Measurements from ENCODE around the gene LRRC8D. TPM values are rescaled to one million over a fixed set of nuclear protein-coding genes. Genes with fewer than 3 reads are reported as not detected.

The LRRC8D gene
- polyA plus RNA-seq, 6 donors from 2014 or later: 27.1 to 51.3 (median 39.0) TPM

DNA sequence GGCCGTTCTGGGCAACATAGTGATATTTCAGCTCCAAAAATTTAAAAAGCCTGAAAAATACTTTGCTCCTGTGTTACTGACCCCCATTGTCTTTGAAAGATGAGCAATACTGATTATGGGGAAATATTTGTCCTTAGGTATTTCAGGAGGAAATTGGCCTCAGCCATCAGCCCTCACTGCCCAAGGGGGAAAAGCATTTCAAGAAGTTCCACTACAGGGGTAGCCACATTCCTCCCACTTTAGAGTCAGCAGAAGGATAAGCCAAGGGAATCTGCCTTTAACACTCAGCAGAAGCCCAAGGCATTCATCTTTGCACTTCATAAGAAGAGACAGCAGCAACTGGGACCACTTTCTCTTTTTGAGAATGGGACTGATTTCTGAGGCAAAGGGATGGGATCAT lies 133.6 kb downstream of the LRRC8D start:
- peaks cover 10 to 12% (median 11%) of the 10 kb centered on the region in 3 donors for H3K4me1 Mint-ChIP-seq
- H3K9me3 Mint-ChIP-seq: no peaks in the 10 kb centered on the region
- ATAC-seq (ENCODE audit: low read depth in 2 of 2) (no peak), DNase-seq (no peak)
- peak overlapping the region in 1 of 8 donors; percentile 27 for H3K4me3 Mint-ChIP-seq
- H3K27me3 Mint-ChIP-seq: peaks cover 0 to under 1% (median 0%) of the 10 kb centered on the region in 3 donors
- no peaks in the 10 kb centered on the region for H3K36me3 Mint-ChIP-seq
- H3K27ac Mint-ChIP-seq: peak overlapping the region in 1 of 6 donors; percentile 63

DNA sequence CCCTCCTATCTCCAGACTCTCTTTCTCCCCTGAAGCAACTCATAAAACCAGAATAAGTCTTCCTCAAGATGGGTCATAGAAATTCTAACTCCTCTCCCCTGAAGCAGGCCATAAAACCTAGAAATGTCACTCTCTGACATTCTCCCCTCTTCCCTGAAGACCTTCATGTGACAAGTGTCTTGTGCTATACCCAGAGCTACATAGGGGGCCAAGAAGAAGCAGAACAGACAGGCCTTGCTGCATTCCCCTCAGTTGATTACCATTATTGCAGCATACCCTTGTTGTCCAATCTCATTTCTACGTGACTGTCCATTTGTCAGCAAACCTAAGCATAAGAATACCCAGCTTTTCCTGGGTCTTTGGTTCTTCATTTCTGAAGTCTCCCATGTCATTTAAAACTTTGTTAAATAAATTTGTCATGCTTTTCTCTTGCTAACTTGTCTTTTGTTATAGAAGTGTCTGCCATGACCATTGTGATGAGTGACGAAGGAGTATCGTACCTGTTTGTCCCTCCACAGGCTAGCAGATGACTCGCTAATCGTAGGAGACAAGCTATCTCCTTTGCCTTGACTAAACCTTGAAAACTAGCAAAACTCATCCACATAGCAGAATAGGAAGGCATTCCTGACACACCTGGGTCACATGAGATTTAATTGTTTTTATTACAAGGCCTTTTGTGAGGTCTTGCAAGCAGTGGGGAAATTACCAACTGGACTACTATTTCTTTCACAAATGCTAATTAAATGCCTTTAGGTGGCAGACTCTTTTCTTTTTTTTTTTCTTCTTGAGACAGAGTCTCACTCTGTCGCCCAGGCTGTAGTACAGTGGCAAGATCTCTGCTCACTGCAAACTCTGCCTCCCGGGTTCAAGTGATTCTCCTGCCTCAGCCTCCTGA lies 134.7 kb downstream of the LRRC8D start:
- Mint-ChIP-seq H3K36me3 (no peaks in the 10 kb centered on the region), H3K4me1 (peaks cover 10 to 12% (median 11%) of the 10 kb centered on the region in 3 donors)

GRCh38 chr1:89957107-89957506 lies 136.3 kb downstream of the LRRC8D start:
- ATAC-seq (ENCODE audit: low read depth in 2 of 2) (no peak), DNase-seq (no peak)
- Mint-ChIP-seq H3K36me3 (no peaks in the 10 kb centered on the region), H3K4me1 (peaks cover 13 to 15% (median 14%) of the 10 kb centered on the region in 3 donors), H3K4me3 (peak overlapping the region in 1 of 8 donors; percentile 2), H3K9me3 (no peaks in the 10 kb centered on the region), H3K27ac (peak overlapping the region in 3 of 6 donors; percentile 3 to 50 (median 13)), H3K27me3 (peaks cover 0 to 8% (median 0%) of the 10 kb centered on the region in 3 donors)

More for the DNA sequence above, 134.7 kb downstream of the LRRC8D start:
- no peak overlapping the region for H3K4me3 Mint-ChIP-seq
- DNase-seq (no peak), ATAC-seq (ENCODE audit: low read depth in 2 of 2) (no peak)
- no peak overlapping the region for H3K27ac Mint-ChIP-seq
- no peaks in the 10 kb centered on the region for H3K9me3 Mint-ChIP-seq
- peaks cover 0 to 8% (median 0%) of the 10 kb centered on the region in 3 donors for H3K27me3 Mint-ChIP-seq

- no peaks in the 10 kb centered on the region for H3K9me3 Mint-ChIP-seq
- H3K4me1 Mint-ChIP-seq: peaks cover 14 to 21% (median 18%) of the 10 kb centered on the region in 3 donors
- no peaks in the 10 kb centered on the region for H3K36me3 Mint-ChIP-seq
- H3K27me3 Mint-ChIP-seq: peaks cover 0 to 8% (median 0%) of the 10 kb centered on the region in 3 donors
- H3K27ac Mint-ChIP-seq: no peak overlapping the region
- DNase-seq: no peak
- H3K4me3 Mint-ChIP-seq: no peak overlapping the region
- ATAC-seq (ENCODE audit: low read depth in 2 of 2): no peak
Observed at GRCh38 chr1:89958851-89959654, 138.2 kb downstream of the LRRC8D start.

DNA sequence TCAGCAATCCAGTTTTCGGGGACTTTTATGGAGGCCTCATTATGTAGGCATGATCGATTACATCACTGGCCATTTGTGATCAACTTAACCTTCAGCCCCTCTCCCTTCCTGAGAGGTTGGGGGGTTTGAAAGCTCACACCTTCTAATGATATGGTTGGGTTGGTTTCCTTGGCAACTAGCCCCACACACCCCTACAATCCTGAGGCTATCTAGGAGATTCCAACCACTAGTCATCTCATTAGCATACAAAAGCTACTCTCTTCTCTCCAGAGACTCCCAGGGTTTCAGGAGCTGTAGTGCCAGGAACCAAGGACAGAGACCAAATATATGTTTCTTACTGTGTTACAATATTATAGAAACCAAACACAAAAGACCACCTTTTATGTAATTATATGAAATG lies 138.9 kb downstream of the LRRC8D start:
- Mint-ChIP-seq H3K4me1 (peaks cover 14 to 21% (median 18%) of the 10 kb centered on the region in 3 donors), H3K4me3 (no peak overlapping the region), H3K27me3 (peaks cover 0 to 8% (median 0%) of the 10 kb centered on the region in 3 donors), H3K27ac (no peak overlapping the region), H3K36me3 (no peaks in the 10 kb centered on the region), H3K9me3 (no peaks in the 10 kb centered on the region)
- no peak for ATAC-seq (ENCODE audit: low read depth in 2 of 2)
- DNase-seq: no peak

DNA sequence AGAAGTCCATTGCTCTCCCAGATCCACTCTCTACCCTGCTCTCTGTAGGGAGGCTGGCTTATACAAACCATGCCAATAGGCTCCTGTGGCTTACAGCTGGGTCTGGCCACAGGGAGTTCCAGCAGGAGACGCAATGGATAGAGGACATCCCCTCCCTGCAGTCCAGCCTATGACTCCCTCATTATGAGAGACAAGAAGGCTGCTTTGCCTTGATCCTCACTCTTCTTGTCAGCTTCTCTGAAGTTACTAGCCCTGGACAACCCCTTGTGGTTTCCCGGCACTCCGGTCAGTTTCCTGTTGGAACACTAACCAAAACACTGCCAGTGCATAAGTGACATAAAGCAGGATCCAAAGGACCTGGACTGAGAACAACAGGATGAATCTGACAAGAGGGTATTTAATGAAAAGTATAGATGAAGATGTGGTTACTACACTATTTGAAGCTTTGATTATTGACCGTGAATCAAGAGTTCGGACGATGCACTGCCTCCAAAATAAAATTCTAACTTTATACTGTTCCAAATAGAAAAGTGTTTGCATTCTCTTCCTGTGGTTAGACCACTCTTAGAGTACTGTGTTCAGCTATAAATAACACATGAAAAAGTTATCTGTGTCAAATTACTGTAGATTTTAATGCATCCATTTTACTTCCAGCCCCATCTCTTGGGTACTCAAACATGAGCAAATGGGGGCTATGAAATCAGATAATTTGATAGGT lies 141.4 kb downstream of the LRRC8D start:
- Mint-ChIP-seq H3K9me3 (no peaks in the 10 kb centered on the region), H3K27me3 (peaks cover 0 to 8% (median 6%) of the 10 kb centered on the region in 3 donors), H3K27ac (peak overlapping the region in 1 of 6 donors; percentile 56), H3K4me1 (peaks cover 11 to 18% (median 13%) of the 10 kb centered on the region in 3 donors), H3K36me3 (no peaks in the 10 kb centered on the region), H3K4me3 (peak overlapping the region in 1 of 8 donors; percentile 1)
- no peak for ATAC-seq (ENCODE audit: low read depth in 2 of 2)
- no peak for DNase-seq

DNA sequence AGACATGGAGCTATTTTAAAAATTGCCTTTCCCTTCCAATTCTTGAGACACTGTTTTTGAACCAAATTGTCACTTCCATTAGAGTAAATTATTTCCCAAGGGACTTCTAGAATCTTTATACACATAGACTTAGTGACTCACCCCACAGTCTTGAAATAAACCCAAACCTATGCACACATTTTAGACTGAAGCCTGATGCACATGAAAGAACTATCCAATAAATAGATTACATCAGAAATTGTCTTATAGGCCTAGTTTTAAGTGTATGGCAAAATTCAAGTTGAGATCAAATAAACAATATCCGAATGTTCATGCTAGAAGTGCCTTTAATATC lies 141.9 kb downstream of the LRRC8D start:
- Mint-ChIP-seq H3K4me1 (peaks cover 8 to 17% (median 10%) of the 10 kb centered on the region in 3 donors), H3K9me3 (no peaks in the 10 kb centered on the region), H3K27ac (no peak overlapping the region), H3K27me3 (peaks cover 0 to 8% (median 6%) of the 10 kb centered on the region in 3 donors), H3K36me3 (no peaks in the 10 kb centered on the region), H3K4me3 (peak overlapping the region in 1 of 8 donors; percentile 1)
- ATAC-seq (ENCODE audit: low read depth in 2 of 2): no peak
- no peak for DNase-seq

DNA sequence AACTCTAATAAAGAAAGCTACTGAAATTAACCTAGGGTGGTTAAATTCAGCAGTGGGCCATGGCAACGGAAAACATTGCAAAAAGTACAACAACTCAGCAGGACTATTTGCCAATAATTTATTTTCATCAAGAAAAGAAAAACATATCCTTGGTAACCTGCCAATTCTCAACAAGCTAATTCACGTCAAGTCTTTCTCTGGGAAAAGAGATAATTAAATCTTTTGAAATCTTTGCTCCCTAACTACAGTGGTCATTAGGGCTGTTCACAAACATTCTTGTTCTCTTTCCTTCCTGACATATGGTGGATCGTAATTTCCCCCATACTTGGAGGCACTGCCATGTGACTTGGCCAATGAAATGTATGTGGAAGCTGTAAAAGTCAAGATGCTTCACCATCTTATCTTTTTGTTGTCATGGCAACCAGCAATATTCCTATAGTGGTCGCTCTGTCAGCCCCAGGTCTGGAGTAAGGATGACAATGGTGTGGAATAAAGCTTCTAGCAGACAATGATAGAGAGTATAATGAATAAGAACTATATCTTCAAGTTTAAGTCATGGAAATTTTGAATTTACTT lies 144.4 kb downstream of the LRRC8D start:
- no peaks in the 10 kb centered on the region for H3K36me3 Mint-ChIP-seq

DNA sequence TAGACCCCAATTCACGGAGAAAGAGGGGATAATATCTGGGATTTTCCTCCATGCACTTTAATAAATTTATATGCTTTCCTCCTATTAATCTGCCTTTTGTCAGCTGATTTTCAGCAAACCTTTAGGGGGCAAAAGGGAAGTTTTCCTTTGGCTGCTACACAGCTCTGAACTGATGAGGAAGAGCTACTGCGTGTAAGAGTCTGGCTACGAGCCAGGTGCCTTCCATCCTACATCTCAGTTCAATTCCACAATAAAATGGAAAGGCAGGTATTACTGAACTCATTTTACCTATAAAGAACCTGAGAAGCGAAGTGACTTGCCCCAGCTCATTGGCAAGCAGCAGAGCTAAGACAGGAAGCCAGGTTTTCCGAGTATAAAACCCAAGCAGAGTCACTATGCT lies 145.8 kb downstream of the LRRC8D start:
- ATAC-seq (ENCODE audit: low read depth in 2 of 2): no peak
- H3K36me3 Mint-ChIP-seq: no peaks in the 10 kb centered on the region

More for the DNA sequence above, 144.4 kb downstream of the LRRC8D start:
- peaks cover 0 to 6% (median 0%) of the 10 kb centered on the region in 3 donors for H3K27me3 Mint-ChIP-seq
- H3K27ac Mint-ChIP-seq: no peak overlapping the region
- no peaks in the 10 kb centered on the region for H3K9me3 Mint-ChIP-seq
- peaks cover 8 to 17% (median 10%) of the 10 kb centered on the region in 3 donors for H3K4me1 Mint-ChIP-seq
- ATAC-seq (ENCODE audit: low read depth in 2 of 2): no peak
- no peak overlapping the region for H3K4me3 Mint-ChIP-seq
- DNase-seq: no peak

DNA sequence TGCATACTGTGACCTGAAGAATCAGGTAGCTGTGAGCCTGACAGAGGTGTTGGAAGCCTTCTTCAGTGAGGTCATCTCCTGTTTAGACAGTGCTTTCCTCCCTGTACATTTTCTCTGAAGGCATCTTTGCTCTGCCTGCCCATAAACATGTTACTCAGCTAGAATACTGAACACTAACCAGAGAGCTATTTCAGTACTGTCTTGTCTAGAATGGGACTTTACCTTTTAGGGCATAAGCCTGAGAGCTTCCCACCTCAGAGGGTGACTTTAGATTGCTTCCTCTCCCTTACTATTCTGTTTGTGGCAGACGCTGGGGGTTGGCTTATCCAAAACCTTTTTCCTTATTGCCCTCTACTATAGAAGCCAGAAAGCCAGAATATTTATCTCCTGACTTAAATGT lies 150.8 kb downstream of the LRRC8D start:
- Mint-ChIP-seq H3K27me3 (peaks cover 0 to 2% (median 0%) of the 10 kb centered on the region in 3 donors), H3K36me3 (no peaks in the 10 kb centered on the region), H3K4me3 (no peak overlapping the region), H3K9me3 (no peaks in the 10 kb centered on the region), H3K27ac (peak overlapping the region in 1 of 6 donors; percentile 49), H3K4me1 (peaks cover 0 to 4% (median under 1%) of the 10 kb centered on the region in 3 donors)
- DNase-seq (no peak), ATAC-seq (ENCODE audit: low read depth in 2 of 2) (no peak)

More for the DNA sequence above, 145.8 kb downstream of the LRRC8D start:
- H3K27ac Mint-ChIP-seq: peak overlapping the region in 2 of 6 donors; percentile 6 to 63
- peaks cover 0 to 6% (median 0%) of the 10 kb centered on the region in 3 donors for H3K27me3 Mint-ChIP-seq
- no peak for DNase-seq
- H3K4me3 Mint-ChIP-seq: no peak overlapping the region
- no peaks in the 10 kb centered on the region for H3K9me3 Mint-ChIP-seq
- H3K4me1 Mint-ChIP-seq: peaks cover 8 to 17% (median 10%) of the 10 kb centered on the region in 3 donors

DNA sequence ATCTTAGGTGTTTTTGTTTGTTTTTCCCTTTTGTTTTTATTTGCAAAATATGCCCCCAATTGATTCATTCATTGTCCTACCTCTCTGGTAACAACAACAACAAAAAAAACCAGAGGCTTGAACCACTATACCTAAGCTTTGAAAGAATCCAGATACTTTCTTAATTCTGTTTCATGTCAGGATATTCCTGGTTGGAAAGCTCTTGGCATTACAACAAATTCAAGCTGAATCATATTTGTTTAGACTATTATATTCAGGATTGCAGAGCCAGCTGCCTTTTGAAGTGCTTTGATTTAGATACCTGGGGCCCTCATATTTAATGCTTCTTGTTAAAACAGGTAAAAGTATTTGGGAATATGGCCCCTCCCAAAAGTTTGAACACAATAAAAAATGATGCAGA lies 151.2 kb downstream of the LRRC8D start:
- Mint-ChIP-seq H3K27me3 (no peaks in the 10 kb centered on the region), H3K4me3 (no peak overlapping the region), H3K4me1 (peaks cover 0 to under 1% (median 0%) of the 10 kb centered on the region in 3 donors), H3K27ac (peak overlapping the region in 1 of 6 donors; percentile 49), H3K36me3 (no peaks in the 10 kb centered on the region), H3K9me3 (no peaks in the 10 kb centered on the region)
- ATAC-seq (ENCODE audit: low read depth in 2 of 2) (no peak), DNase-seq (no peak)

DNA sequence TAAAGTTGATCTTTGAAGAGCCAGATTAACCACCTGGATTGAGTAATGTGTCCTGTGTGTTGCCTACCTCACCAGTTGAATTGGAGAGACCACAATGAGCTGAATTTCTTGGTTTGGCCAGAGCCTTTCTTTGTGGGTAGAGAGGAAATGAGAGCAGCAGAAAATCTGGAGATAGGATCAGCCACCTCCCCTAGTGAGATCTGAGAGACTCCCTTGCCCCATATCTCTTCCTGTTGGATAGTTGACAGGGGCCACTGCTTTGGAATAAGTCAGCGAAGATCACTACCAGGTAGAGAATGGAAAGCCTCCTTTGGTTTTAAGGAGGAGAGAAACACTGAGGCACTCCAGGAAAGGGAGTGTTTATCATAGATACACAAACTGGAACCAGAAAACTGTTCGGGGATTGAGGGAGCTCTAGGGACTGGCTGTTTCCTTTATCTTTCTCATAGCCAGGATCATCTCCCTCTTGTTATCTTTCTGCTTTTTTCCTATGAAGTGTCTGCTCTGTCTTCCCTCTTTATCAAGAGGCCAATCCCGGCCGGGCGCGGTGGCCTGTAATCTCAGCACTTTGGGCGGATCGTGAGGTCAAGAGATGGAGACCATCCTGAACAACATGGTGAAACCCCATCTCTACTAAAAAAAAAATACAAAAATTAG lies 152.8 kb downstream of the LRRC8D start:
- no peak for DNase-seq
- H3K36me3 Mint-ChIP-seq: no peaks in the 10 kb centered on the region
- H3K4me1 Mint-ChIP-seq: no peaks in the 10 kb centered on the region
- no peaks in the 10 kb centered on the region for H3K27me3 Mint-ChIP-seq
- peak overlapping the region in 1 of 8 donors; percentile 15 for H3K4me3 Mint-ChIP-seq
- H3K9me3 Mint-ChIP-seq: peaks cover 0 to 2% (median 0%) of the 10 kb centered on the region in 7 donors
- no peak for ATAC-seq (ENCODE audit: low read depth in 2 of 2)
- no peak overlapping the region for H3K27ac Mint-ChIP-seq
